Fibroblast of lung (primary cell): ENCODE measurements around the gene SLC37A2. TPM values are rescaled to one million over a fixed set of nuclear protein-coding genes. Genes with fewer than 3 reads are reported as not detected.

ENCODE experiments used
- DNase-seq, 2 donors: peaks; one replicate each; pipeline versions ENCODE4 v3.0.0 to v3.0.0-alpha.2; 2010; ENCODE audit warnings: low read depth in 2 of 2
- H2AFZ ChIP-seq: 2 replicates; pipeline ENCODE4 v1.5.1; 2012; ENCODE audit warnings: low read length, control low read depth, inconsistent platforms
- H3K27ac ChIP-seq: 2 replicates; pipeline ENCODE4 v1.5.1; 2011; ENCODE audit warnings: low read length, control low read depth; ENCODE audit not compliant: insufficient read depth
- H3K27me3 ChIP-seq: 2 replicates; pipeline ENCODE4 v1.5.1; 2011; ENCODE audit warnings: mild to moderate bottlenecking, low read length; ENCODE audit not compliant: control insufficient read depth, insufficient read depth
- H3K36me3 ChIP-seq: 2 replicates; pipeline ENCODE4 v1.5.1; 2011; ENCODE audit warnings: low read length; ENCODE audit not compliant: control insufficient read depth, insufficient read depth
- H3K4me1 ChIP-seq: 2 replicates; pipeline ENCODE4 v1.5.1; 2011; ENCODE audit warnings: low read length; ENCODE audit not compliant: control insufficient read depth, insufficient read depth; ENCODE audit errors: extremely low read depth
- H3K4me2 ChIP-seq: 2 replicates; pipeline ENCODE4 v1.5.1; 2011; ENCODE audit warnings: low read length, control low read depth; ENCODE audit not compliant: insufficient read depth; ENCODE audit errors: extremely low read depth
- H3K4me3 ChIP-seq, 4 experiments: fragments of 200-600 bp in 1 of 4; sonication (generic) in 1 of 4; replicated peaks in 1 of 4; 2 replicates each; pipeline ENCODE4 v1.5.1; 2011 to 2016; ENCODE audit warnings: low read length in 4 of 4, low read depth in 3 of 4, mild to moderate bottlenecking in 3 of 4, control low read depth in 2 of 4, inconsistent platforms in 1 of 4, mixed read lengths in 1 of 4; ENCODE audit not compliant: insufficient read depth in 1 of 4; ENCODE audit errors: control extremely low read depth in 1 of 4
- H3K79me2 ChIP-seq: 2 replicates; pipeline ENCODE4 v1.5.1; 2012; ENCODE audit warnings: mild to moderate bottlenecking, low read length, inconsistent platforms; ENCODE audit not compliant: control insufficient read depth, insufficient read depth
- H3K9ac ChIP-seq: 2 replicates; pipeline ENCODE4 v1.5.1; 2011; ENCODE audit warnings: mild to moderate bottlenecking, low read length, control low read depth; ENCODE audit not compliant: insufficient read depth
- H3K9me3 ChIP-seq: 2 replicates; pipeline ENCODE4 v1.5.1; 2012; ENCODE audit warnings: low read depth, low read length; ENCODE audit not compliant: control insufficient read depth, insufficient read depth
- H4K20me1 ChIP-seq: 2 replicates; pipeline ENCODE4 v1.5.1; 2011; ENCODE audit warnings: low read length; ENCODE audit not compliant: control insufficient read depth, insufficient read depth; ENCODE audit errors: extremely low read depth
- EZH2 ChIP-seq: IDR thresholded peaks from 2 replicates; pipeline ENCODE4 v1.5.1; 2012; ENCODE audit warnings: low read length, control low read depth, mild to moderate bottlenecking; ENCODE audit errors: missing control alignments
- polyA minus RNA-seq: library from RNA; depleted of rRNA, polyadenylated mRNA; stranded (reverse); fragments of >200 nt; gene quantifications from 2 replicates; pipeline ENCODE4 v1.2.3, GENCODE V29; 2011; ENCODE audit warnings: low replicate concordance
- polyA plus RNA-seq, 2 donors: library from polyadenylated mRNA; depleted of rRNA in 1 of 2; stranded (reverse) in 1 of 2; unstranded in 1 of 2; fragments of >200 nt; gene quantifications; 2 replicates each; pipeline ENCODE4 v1.2.1, GENCODE V29; 2011 to 2012; ENCODE audit warnings: missing spikeins in 1 of 2
- total RNA-seq: library from RNA; depleted of rRNA; stranded (reverse); fragments of >200 nt; gene quantifications from 2 replicates; pipeline ENCODE4 v1.2.1, GENCODE V29; 2014
- TF ChIP-seq, protein P1 (sequence below), 2 donors: IDR thresholded peaks in 1 of 2; conservative IDR thresholded peaks in 1 of 2; 1 replicate in 1 of 2; 2 replicates in 1 of 2; pipeline ENCODE4 v1.5.1; 2011 to 2012; ENCODE audit warnings: low read length in 2 of 2, control low read depth in 1 of 2, inconsistent platforms in 1 of 2, low read depth in 1 of 2, mild to moderate bottlenecking in 1 of 2

SLC37A2 gene
- total RNA-seq (0.26 and 0.83 TPM in 2 replicates), polyA plus RNA-seq (0.36 and 2.2 TPM in 2 replicates), polyA minus RNA-seq (5.9 TPM in 1 of 2 replicates, not detected in the other)
- polyA plus RNA-seq (2012): 0.41 and 2.6 TPM in 2 replicates

DNA sequence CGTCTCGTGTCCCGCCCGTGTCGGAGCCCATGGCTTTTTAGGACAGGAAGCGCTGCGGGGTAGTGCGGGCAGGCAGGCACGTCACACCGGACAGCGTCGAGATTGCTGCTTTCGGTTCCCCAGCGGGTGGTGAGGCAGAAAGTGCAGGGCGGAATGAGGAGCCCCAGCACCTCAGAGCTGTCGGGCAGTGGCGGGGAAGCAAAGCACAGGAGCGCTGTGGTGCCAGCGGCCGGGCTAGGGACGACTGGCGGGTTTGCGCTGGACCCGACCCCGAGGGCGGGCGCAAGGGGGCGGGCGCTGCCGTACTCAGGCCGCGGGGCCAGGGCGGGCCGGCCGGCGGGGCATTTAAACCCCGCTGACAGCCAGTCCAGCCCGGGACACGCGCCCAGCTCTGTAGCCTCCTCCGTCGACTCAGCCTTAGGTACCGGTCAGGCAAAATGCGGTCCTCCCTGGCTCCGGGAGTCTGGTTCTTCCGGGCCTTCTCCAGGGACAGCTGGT lies at the start of gene SLC37A2:
Gene SLC37A2 (plus strand): TSS at position 375 of the 498 bp plus-strand sequence. CDS start 63 bp downstream, at position 438.
- no peaks in the 10 kb centered on the region for H3K27me3 ChIP-seq
- H4K20me1 ChIP-seq: no peaks in the 10 kb centered on the region
- no peaks in the 10 kb centered on the region for H3K79me2 ChIP-seq
- peak; percentile 49 to 61 for DNase-seq
- peak within 1 kb of the TSS; percentile 69 to 80 (median 72) for H3K4me3 ChIP-seq
- H3K9me3 ChIP-seq: no peaks in the 10 kb centered on the region
- no peaks in the 10 kb centered on the region for H3K4me1 ChIP-seq
- peak within 1 kb of the TSS; percentile 72 for H3K9ac ChIP-seq
- H3K27ac ChIP-seq: peak within 1 kb of the TSS; percentile 61
- TF ChIP-seq, protein P1, sequence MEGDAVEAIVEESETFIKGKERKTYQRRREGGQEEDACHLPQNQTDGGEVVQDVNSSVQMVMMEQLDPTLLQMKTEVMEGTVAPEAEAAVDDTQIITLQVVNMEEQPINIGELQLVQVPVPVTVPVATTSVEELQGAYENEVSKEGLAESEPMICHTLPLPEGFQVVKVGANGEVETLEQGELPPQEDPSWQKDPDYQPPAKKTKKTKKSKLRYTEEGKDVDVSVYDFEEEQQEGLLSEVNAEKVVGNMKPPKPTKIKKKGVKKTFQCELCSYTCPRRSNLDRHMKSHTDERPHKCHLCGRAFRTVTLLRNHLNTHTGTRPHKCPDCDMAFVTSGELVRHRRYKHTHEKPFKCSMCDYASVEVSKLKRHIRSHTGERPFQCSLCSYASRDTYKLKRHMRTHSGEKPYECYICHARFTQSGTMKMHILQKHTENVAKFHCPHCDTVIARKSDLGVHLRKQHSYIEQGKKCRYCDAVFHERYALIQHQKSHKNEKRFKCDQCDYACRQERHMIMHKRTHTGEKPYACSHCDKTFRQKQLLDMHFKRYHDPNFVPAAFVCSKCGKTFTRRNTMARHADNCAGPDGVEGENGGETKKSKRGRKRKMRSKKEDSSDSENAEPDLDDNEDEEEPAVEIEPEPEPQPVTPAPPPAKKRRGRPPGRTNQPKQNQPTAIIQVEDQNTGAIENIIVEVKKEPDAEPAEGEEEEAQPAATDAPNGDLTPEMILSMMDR (conservative IDR thresholded peaks at IDR 0.05 in 1 of 2, IDR thresholded peaks at IDR 0.05 in 1 of 2; ENCODE audit: low read depth in 1 of 2, low read length in 2 of 2): peak in 1 of 2 donors; percentile 17
- TF ChIP-seq EZH2: no peak
- H3K4me2 ChIP-seq: peak within 1 kb of the TSS; percentile 90
- H2AFZ ChIP-seq: peak within 1 kb of the TSS; percentile 97
- no peaks in the 10 kb centered on the region for H3K36me3 ChIP-seq

DNA sequence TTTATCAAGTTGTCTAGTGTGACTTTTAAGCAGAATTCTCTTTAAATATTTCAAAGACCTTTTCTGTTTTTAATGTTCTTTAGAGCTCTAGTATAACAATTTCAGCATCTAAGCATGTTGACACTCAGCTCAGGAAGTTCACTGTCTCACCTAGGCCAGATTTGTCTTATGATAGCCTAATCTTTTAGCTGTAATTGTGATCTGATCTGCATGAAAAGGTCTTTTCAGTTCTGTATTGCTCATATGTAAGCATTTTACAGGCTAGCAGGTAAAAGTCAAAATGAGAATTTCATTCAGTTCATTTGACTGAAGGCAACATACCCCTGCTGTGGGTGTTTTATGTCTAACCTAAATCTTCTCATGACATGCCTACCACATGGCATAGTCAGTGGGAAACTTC lies 46.7 kb upstream of the SLC37A2 start:
- no peaks in the 10 kb centered on the region for H3K27me3 ChIP-seq
- no peaks in the 10 kb centered on the region for H3K4me1 ChIP-seq
- no peak overlapping the region for H3K4me2 ChIP-seq
- DNase-seq: no peak
- no peak overlapping the region for H3K9ac ChIP-seq
- no peaks in the 10 kb centered on the region for H3K36me3 ChIP-seq
- no peak overlapping the region for H3K27ac ChIP-seq
- no peak overlapping the region for H2AFZ ChIP-seq
- H4K20me1 ChIP-seq: no peaks in the 10 kb centered on the region
- H3K9me3 ChIP-seq: no peaks in the 10 kb centered on the region
- H3K4me3 ChIP-seq: no peak overlapping the region
- TF ChIP-seq, protein P1 (conservative IDR thresholded peaks at IDR 0.05 in 1 of 2, IDR thresholded peaks at IDR 0.05 in 1 of 2; ENCODE audit: low read depth in 1 of 2, low read length in 2 of 2): no peak
- no peak for TF ChIP-seq EZH2
- no peaks in the 10 kb centered on the region for H3K79me2 ChIP-seq

DNA sequence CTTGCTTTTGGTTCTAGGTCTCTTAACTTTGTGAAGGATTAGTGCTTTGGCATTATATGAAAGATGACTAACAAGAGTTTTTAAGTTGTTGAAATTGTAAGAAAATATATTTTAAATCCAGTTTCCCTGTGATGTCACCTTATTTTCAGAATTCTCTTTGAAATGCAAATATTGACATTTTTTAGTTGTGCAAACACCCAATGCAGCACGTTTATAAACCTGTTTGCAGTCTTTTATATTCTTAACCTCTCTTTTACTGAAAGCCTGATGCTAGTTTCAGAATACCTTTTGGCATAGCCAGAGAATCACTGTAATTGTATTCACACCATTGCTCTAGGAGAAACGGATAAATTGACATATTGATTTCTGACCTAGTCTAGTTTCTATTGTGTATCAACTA lies 42.8 kb upstream of the SLC37A2 start:
- Histone ChIP-seq H3K27ac (no peak overlapping the region), H3K36me3 (no peaks in the 10 kb centered on the region), H4K20me1 (no peaks in the 10 kb centered on the region), H3K9me3 (no peaks in the 10 kb centered on the region), H3K79me2 (no peaks in the 10 kb centered on the region), H3K4me3 (no peak overlapping the region), H3K27me3 (no peaks in the 10 kb centered on the region), H2AFZ (no peak overlapping the region), H3K4me1 (no peaks in the 10 kb centered on the region), H3K4me2 (no peak overlapping the region), H3K9ac (no peak overlapping the region)
- TF ChIP-seq EZH2: no peak
- TF ChIP-seq, protein P1 (conservative IDR thresholded peaks at IDR 0.05 in 1 of 2, IDR thresholded peaks at IDR 0.05 in 1 of 2; ENCODE audit: low read depth in 1 of 2, low read length in 2 of 2): no peak
- no peak for DNase-seq
